NT2/D1 (cell line): ENCODE results near the gene DYSF.

Experiments
- SUZ12 ChIP-seq: IDR thresholded peaks from 2 replicates; pipeline ENCODE4 v1.6.1; 2011; ENCODE audit not compliant: insufficient read length, insufficient read depth; ENCODE audit errors: extremely low read depth
- YY1 ChIP-seq: IDR thresholded peaks from 2 replicates; pipeline ENCODE4 v1.6.1; 2011; ENCODE audit not compliant: insufficient read length, insufficient read depth
- ZNF274 ChIP-seq: IDR thresholded peaks from 2 replicates; pipeline ENCODE4 v1.6.1; 2011; ENCODE audit warnings: mild to moderate bottlenecking, low read depth, low read length

DNA sequence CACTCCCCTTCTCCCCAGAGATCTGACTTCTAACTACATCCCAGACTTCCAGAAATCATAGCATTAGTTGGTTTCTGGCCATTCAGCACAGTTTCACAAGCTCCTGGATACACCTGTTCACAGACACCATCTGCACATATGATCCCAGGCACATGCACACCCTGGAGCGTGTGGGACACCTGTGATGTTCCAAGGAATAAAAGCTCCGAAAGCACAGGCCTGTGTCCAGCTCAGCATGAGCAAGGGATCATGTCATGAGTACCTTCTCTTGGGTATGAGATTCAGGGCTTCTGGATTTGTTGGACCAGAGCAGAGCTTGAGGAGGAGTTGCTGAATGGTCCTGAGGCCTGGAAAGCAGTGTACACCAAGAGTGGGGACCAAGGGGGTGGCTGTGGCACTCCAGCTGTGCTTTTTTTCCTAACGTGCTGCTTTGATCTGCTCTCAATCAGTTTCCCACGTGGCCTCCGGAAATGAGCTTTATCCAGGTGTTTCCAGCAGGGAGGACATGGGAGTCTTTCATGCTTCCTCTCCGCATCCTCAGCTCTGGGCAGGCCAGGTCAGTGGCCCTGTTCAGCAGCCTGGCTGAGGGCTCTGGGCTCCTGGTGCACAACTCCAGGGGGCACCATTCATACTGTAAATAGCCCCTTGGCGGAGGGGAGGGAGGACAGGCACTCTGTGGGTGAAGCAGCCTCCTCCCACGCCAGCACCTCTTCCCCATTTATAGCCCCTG is 1.8 kb downstream of the DYSF start:
- TF ChIP-seq ZNF274 (no peak), YY1 (no peak), SUZ12 (no peak)
